Measurements from ENCODE around the gene CYP4F11.
"Not testable (repeated sequence)": the region's sequence is repeated elsewhere in the genome, so short reads cannot be mapped to it uniquely, and the experiment has no call there.

The CYP4F11 gene

DNA sequence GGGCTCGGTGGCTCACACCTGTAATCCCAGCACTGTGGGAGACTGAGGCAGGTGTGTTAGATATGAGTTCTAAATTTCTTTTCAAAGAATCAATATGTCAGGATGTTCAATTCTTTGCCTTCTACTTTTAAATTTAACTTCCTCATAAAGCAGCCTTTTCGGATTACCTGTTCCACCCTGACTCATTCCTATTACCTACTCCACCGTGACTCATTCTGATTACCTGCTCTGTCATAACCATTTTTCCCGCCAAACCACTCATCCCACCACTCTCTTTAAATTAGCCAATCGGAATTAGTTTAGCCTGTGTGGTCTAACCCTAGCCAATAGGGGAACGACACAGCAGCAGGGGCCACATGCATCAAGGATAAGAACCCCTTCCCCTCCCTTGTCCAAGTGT is 60.6 kb downstream of the CYP4F11 start:
- not testable (repeated sequence) for DNase-seq

DNA sequence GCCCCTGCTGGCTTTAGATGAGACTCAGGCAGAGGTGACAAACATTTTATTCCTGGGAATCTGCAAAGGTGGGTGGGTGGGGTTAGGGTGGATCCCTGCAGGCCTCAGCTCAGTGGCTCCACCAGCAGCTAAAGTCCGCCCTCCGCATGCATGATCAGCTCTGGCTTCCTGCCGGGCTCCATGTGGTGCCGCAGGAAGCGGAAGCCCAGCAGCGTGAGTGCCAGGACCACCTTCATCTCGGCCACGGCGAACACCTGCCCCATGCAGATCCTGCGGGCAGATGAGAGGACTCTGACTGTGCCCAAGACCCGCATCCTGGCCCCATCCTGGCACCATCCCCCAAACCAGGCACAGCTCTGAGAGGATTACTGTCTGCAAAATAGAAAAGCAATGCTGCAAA is 62.8 kb downstream of the CYP4F11 start:
- no peak for DNase-seq

DNA sequence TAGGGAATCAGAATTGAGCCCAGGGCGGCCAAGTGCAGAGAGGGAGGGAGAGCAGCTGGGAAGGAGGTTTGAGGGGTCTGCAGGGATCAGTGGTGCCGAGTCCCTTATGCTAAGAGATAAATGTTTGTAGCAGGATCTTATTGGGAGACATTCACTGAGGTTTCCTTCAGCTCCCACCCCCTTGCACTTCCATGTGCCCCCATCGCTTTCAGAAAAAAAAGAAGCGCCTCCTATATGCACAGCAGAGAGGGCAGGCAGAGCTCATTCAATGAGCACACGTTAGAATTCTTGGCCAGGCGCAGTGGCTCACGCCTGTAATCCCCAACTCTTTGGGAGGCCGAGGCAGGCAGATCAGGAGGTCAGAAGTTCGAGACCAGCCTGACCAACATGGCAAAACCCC is 64.5 kb downstream of the CYP4F11 start:
- no peak for DNase-seq

DNA sequence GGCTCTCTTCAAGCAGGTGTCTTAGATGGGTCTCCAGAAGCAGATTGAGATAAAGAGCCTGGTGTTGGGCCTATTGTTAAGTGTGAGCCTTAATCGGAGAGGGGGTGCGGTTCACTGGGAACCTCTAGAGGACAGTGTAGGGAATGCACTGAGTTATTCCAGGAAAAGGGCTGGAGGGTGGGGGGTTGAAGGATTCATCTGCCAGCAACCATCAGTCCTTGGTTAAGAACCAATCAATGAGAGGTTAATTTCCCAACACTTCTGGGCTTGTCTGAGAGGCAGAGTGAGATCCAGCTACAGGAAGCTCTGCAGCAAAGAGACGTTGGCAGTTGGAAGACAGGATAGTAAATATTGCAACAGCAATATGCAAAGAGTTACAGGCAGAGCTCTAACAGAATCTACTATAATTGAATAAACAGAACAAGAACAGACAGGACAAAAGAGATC is 65.2 kb downstream of the CYP4F11 start:
- DNase-seq, result peak; percentile 67

DNA sequence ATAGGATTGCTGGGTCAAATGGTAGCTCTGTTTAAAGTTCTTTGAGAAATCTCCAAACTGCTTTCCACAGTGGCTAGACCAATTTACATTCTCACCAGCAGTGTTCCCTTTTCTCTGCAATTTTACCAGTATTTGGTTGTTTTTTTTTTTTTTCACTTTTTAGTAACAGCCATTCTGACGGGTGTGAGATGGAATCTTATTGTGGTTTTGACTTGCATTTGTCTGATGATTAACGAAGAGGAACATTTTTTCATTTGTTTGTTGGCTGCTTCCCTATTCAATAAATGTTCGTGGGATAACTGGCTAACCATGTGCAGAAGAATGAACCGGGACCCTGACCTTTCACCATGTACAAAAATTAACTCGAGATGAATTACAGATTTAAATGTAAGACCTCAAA is 67.7 kb downstream of the CYP4F11 start:
- no peak for DNase-seq

DNA sequence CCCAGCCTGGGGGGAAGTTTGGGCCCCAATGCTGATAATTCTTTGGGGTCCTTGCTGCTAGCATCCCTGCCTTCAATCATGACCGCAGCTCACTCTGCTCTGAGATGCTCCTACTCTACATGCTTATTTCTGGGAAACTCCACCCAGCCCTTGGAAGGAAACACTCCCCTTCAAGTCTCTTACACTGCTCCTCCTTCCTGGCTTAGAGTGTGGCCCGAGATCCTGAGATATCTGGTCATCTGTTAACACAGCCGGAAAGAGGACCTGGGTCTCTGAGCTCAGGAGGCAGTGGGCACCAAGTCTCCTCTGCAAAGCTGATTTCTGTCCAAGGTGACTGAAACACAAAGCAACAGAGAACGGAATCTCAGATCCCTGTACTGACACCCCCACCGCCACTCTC is 69.5 kb downstream of the CYP4F11 start:
- no peak for DNase-seq

DNA sequence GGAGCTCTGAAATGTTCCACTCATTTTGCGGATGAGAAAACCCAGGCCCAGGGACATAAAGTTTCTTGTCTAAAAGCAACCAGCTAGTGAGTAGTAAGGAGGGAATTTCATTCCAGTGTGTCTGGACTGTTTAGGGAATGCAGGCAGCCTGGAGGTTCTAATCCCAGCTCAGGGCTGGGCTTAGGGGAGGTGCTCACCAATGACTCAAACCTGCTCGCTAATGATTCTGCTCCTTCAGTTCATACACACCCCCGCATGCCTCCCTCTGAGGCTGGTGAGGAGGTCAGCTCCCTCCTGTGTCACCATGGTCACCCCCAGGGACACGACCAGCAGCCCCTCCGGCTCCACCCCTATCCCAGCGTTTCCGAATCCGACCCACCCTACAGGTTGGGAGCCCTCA is 71.1 kb downstream of the CYP4F11 start:
- no peak for DNase-seq

DNA sequence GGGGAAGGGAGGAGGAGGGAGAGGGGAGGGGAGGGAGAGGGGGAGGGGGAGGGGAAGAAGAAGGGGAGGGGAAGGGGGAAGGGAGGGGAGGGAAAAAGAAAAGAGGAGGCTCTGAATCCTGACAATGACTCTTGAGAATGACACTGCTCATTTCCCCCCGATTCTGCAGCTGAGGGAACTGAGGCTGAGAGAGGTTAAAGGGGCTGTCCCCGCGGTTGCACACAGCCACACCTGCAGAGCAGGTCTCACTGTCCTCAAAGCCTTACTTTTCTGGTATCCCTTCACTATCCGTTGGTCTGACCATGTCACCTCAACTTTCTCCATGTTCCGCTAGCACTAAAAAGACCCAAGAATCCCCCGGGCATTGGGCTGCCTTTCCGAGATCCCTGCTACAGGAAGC is 71.9 kb downstream of the CYP4F11 start:
- DNase-seq, result no peak
